GM19043 (cell line): ENCODE results near the gene KLK6.

Experiments
- ATAC-seq: cut with Tn5 transposase; IDR thresholded peaks from one replicate; pipeline ENCODE4 v1.9.1; 2021; ENCODE audit warnings: low read depth; ENCODE audit not compliant: unreplicated experiment

The KLK6 gene

DNA sequence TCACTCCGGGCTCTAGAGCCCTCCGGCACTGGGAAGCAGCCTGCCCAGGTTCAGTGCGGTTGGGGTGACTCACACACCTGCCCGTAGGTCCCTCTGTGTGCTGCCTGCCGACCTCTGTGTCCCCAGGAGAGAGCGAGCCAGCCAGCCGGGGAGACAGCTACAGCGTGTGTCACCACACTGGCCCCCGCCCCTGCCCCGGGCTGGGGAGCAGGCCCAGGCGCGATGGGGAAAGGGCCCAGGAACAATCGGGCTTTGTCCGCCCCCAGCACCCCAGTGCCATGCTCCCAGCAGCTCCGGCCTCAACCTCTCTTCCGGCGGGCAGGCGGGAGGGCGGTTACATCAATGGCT is at the start of gene KLK6:
Gene KLK6, minus strand, starts transcription at position 179 of the 348 bp plus-strand sequence. CDS start 1,487 bp downstream, outside the sequence.
- ATAC-seq, result no peak

DNA sequence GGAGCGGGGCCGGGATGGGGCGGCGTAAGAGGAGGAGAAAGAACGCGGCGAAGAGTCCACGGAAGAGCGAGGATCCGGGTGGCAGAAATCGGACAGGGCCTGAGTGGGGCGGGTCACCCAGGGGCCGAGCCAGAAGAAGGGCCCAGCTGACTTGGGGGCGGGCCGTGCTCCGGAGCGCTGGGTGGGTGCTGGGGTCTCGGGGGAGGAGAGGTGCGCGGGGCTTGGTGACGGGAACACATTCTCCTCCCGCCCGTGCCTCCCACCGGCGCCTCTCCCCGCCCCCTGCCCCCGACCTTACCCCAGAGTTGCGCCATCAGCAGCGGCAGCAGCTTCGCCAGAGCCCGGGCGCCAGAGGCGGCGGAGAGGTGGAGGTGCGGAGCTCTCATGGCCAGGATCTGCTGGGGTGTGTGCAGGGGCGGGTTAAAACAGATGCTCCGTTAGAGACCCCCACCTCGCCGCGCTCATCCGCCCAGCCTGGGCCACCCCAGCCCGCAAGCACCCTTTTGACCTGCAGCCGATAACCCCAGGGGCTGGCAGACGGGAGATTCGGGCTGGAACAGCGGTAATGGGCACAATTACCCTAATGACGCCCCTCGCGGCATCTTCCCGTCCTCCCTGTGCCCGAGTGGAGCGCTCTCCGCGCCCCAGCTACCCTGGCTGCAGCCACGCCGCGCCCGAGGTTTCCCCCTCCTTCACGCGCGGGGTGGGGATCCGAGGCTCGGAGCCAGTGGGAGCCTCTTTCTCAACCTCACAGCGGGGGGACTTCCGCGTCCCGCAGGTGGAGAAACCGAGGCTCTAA is 49.6 kb upstream of the KLK6 start:
- ATAC-seq, result no peak

DNA sequence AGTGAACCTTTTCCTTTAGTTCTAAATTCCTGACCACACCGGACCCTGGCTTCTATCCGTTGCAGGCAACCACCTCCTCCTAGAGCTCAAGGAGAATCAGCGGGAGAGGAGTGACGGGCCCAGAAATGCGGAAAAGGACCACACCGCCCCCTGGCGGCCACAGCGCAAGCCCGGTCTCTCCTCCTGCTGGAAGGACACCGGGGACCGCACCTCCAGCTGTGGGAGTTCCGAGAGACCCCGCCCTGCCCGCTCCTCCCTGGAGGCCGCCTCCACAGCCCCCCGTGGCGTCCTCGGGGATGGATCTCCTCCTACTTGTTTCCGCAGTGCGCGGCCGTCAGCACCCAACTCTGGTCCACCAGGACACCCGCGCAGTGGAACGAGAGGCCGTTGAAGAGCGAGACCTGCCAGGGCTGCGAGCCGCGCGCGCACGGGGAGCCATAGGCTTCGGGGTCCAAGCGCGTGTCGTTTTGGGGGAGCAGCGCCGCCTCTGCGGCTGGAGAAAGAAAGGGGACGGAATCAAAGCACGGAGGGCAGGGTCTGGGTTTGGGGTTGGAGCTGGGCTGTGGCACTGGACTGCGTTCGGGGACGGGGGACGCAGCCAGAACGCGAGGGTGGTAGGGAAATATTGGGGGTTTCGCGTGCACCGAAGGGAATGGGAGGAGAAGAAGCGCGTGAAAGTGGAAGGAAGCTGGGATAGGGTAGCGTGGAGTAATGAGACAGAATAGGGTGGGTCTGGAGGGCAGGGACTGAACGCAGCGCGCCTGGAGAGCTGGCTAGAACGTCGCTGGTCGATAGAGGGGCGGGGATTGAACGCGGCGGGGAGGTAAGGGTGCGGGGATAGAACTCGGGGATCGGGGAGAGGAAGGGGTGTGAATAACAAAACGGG is 47.6 kb upstream of the KLK6 start:
- ATAC-seq, result no peak

DNA sequence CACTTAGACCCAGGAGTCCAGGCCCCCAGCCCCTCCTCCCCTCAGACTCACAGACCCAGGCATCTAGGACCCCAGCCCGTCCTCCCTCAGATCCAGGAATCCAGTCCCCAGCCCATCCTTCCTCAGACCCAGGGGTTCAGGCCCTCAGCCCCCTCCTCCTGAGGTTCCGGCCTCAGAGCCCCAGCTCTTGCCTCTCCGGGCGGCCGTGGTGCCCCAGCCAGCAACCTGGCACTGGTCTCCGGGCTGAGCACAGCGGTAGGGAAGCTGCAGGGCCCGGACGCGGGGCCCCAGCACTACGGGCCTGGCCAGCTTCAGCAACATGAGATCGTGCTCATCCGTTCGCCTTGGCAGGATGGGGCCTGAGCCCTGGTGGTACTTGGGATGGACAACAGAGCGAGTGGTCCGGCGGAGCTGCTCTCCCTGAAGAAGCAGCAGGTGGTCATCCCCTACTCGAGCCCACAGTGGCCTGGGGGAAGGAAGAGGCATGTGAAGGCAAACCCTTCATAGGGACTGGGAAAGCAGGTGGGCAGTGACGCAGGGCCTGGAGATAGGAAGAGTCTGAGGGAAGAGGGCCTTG is 46.4 kb upstream of the KLK6 start:
- no peak for ATAC-seq

DNA sequence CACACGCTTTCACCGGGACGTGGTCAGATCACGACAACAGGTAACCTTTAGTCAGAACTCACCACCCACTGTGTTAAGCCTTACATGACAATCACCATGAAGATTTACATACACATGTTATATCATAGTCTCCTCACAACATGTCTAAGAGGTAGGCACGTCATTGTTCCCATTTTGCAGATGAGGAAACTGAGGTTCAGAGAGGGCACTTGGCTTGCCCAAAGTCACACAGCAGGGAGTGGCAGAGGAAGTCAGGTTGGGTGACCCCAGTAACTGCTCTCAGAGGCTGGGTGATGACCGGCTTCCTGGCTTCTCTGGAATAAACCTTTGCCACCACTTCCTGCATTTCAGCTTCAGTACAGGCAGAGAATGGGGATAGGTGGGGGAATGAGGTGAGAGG is 44.9 kb upstream of the KLK6 start:
- ATAC-seq, result no peak

DNA sequence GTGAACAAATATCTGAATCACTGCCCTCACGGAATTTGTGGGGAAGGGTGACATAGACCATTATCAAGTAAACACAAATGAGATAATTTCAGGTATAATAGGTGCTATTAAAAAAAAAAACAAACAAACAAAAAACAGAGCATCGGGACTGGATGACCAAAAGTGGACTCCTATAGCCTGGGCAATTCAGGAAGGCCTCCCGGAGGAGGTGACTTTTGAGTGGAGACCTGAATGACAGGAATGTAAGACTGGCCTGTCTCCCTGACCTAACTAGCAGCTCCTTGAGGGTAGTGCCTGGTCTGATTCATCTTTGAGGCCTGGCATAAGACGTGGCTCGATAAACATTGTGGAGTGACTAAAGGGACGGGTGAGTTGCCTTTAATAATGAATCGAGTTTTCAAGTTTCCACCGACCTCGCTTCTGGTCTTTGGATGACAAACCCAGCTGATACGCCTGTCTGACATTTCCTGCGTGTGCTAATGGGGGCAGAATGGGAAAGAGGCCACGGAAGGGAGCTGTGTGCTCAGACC is 43.3 kb upstream of the KLK6 start:
- no peak for ATAC-seq

DNA sequence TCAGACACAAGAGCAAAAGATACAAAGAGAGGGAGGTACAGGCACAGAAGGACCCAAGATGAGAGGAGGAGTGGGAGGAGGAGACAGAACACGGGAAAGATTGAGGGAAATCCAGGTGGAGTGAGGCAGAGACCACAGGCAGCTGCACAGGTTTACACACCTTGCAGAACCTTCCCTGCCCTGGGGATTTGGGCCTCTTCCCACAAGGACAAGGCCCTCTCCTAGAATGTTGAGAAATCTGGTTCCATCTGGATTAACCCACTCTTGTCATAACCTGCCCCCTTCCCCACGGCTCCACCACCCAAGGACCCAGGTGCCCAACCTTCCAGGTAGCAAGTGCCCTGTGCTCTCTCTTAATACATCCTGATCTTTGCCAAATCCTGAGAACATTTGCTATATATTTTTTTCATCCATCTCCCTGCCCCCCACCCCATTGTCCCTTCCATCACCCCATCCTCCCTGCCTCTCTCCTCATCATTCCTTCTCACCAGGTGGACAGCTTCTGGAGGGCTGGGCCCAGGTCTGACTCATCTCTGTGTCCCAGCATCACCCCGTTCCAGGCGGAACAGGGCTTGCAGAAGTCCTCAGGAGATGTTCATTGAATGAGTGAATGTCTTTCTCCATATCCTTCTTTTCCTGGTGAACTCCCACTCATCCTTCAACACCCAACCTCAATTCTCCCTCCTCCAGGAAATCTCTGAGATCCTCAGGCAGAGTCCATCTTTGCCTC is 40.8 kb upstream of the KLK6 start:
- ATAC-seq, result no peak

DNA sequence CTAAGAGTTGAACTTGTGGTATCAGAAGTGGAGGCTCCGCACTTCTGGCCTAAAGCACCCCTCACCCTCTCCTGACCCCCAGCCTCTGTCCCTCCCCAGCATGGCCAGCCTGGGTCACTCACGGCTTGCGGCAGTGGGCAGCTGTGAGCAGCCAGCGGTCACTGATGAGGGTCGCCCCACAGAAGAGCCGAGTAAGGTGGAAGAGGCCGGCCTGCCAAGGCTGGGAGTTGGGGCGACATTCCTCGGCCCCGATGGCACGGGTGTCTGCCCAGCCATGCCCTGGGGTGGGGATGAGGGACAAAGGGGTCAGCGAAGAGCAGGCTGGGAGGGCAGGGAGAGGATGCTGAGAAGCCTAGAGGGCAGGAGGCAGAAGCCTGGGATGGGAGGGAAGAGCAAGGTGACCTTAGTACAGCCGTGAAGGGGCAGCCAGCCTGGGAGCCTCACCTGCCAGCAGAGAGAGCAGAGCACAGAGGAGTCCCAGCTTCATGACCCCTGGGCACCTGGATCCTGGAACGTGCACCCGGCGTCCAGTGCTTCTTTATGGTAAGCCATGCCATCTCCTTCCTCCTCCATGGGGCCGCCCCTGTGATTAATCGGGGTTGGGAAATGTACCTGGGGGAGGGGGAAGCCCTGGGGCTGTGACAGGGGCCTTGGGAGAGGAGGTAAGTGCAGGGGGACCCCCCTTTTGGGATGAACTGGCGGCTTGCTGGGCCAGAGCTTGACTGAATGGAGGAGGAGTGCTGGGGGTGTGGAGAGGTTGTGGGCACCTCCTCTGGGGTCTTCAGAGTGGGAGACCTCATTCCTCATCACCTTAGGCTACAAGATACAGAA is 39.9 kb upstream of the KLK6 start:
- no peak for ATAC-seq

DNA sequence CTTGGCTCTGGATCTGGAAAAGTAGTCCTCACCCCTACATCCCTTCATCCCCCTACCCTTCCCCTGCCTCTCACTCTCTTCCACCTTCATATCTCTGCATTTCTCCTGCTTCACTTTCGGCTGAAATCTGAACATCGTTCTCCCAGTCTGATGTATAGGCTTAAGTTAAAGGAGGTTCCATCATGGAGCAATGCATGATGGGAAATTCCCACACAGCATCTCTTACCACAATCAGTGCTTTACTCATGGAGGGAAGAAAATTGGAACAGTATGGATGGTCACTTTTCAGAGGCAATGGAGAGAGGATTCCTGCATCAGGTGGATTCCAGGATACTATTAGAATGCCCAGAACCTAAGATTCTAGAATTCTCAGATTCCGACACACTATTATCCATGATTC is 38.1 kb upstream of the KLK6 start:
- ATAC-seq, result no peak

DNA sequence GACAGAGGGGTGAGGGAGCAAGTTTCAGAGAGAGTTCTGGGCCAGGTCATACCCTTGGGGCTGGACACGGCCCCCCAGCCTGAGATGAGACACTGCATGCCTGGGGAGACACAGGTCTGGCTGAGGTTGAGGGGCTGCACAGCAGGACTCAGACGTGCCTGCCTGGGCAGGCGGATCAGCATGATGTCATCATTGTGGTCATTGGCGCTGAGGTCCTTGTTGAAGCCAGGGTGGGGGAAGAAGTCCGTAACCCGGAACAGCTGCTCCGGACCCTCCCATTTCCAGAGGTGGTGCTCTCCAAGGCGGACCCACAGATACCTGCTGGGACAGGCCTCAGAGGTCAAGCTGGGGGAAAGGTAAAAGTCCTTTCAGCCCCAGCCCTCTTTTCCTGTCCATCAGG is 37.0 kb upstream of the KLK6 start:
- ATAC-seq, result no peak

DNA sequence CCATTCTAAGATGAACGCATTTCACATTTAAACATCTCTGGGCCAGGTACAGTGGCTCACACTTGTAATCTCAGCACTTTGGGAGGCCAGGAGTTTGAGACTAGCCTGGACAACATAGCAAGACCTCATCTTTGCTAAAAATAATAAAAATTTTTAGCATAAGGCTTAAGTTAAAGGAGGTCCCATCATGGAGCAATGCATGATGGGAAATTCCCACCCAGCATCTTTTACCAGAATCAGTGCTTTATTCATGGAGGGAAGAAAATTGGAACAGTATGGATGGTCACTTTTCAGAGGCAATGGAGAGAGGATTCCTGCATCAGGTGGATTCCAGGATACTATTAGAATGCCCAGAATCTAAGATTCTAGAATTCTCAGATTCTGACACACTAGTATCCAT is 35.9 kb upstream of the KLK6 start:
- no peak for ATAC-seq

DNA sequence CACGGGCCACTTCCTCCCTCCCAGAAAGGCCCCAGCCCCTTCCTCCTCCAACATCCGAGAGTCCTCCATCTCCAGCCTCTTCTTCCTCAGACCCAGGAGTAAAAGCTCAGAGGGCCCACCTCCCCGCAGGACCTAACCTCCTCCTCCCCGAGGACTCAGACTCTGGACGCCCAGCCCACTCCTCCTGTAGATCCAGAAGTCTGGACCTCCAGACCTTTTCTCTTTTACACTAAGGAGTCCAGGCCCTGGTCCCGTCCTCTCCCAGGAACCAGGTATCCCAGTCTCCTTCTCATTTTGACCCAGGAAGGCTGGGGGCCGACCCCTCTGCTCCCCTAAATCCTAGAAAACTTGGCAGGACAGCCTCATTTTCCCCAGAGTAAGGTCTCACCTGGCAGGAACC is 33.9 kb upstream of the KLK6 start:
- ATAC-seq, result no peak

DNA sequence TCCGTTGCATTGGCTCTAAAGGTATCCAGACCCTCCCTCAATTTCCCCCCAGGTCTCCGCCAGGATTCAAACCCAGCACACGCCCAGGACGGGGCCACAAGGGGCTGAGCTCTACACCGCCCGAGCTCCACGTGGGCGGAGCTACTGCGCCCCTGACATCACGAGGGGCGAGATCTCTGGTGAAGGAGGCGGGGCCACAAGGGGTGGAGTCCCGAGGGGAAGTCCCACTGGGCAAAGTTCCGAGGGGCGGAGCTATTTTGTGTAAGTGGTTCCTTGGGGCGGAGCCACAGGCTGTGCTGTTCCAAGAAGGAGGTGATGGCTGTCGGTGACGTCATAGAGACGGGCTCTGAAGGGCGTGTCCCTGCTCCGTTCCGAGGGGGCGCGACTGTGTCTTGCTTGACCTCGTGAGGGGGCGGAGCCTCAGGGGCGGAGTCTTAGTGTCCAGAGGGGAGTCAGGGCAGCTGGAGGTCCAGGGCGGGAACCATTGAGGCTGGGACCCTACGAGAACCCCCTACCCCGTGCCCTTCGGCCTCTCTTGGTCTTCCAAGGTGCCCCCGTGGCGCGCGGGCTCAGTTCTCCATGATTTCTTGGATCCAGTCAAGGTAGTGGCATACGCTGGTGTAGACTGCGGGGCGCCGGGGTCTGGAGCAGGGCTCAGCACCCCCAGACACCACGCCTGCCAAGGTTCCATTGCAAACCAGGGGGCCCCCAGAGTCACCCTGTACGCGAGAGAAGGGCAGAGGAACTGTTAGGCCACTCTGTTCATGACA is 33.3 kb upstream of the KLK6 start:
- ATAC-seq, result no peak

DNA sequence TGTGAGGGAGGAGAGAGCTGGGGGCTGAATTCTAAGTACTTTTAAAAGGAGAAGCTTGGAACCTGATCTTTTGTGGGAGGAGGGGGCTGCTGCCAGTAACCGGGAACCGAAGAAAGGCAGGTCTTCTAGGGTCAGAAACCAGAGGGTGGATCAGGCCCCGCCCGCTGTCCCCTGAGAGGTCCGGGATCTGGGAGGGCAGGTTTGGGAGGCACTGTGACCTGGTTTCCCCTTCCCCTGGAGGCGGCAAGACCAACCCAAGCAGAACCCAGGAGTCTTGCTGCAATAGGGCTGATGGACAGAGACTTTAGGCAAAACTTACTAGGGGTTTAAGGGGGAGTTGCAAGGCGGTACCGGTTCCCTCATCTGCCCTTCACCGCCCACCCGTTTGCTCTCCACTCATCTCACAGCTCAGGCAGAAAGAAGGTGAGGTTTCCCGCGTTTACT is 32.7 kb upstream of the KLK6 start:
- ATAC-seq, result no peak

DNA sequence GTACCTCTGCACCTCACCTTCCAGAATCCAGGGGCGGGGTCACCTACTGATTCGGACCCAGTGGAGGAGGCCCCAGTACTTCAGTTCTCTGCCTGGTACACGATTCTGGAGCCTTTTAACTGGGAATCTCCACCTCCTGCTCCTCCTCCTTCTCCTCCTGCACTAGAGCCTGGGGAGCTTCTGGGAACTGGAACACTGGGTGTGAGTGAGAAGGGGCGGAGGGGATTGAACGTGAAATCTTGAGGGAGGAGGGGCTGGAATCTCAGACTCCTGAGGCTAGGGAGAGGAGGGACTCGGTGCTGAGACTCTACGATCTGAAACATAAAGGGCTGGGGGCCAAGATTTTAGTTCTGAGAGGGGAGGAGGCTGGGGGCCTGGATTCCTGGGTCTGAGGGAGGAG is 32.1 kb upstream of the KLK6 start, which contains the start of gene KLK8:
Gene KLK8, minus strand, starts transcription at position 90 of the 400 bp plus-strand sequence. CDS start 437 bp downstream, outside the sequence.
- ATAC-seq, result no peak

DNA sequence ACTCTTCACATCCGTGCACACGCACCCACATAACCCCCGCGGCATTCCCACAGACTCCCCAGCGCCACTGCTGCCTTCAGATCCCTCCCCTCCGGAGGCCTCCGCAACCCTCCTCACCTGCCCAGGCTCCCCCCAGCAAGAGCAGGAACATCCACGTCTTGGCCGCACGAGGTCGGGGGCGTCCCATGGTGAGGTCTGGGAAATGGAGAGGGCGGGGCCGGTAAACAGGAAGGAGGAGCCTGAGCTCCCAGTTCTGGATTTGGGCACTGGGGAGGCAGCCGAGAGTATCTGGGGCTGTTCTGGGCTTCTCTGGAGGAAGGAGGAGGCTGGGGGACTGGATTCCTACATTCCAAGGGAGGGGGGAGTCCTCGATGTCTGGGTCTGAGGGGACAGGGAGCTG is 31.6 kb upstream of the KLK6 start:
- no peak for ATAC-seq

DNA sequence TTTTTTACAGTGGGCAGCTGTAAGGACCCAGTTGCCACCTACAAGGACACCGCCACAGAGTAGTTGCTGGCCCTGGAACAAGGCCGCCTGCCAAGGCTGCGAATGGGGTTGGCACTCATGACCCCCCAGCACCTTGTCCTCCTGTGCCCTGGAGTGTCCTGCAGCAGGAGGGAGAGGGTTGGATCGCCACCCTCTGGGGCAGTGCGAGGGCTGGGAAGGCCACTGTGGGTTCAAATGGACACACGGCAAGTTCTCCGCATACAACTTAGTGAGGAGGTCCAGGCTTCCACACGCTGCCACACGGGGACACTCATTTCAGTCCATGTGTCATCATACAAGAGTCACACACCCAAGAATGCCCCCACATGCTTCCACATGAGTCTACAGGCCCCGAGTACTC is 31.0 kb upstream of the KLK6 start:
- no peak for ATAC-seq

DNA sequence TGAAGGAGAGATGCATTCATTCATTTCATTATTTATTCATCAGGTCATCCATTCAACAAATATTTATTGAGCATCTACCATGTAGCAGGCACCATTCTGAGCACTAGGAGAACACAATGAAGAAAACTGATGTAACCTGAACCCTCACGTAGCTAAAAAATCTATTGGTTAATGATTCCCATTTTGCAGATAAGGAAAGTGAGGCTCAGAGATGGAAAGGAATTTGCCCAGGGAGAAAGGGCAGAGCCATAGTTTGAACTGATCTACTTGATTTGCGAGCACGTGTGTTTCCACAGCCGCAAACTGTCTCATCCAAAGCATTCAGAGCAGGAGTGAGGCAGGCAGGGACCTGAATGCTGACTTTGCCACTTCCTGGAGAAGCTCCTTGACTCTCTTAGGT is 29.3 kb upstream of the KLK6 start:
- no peak for ATAC-seq

DNA sequence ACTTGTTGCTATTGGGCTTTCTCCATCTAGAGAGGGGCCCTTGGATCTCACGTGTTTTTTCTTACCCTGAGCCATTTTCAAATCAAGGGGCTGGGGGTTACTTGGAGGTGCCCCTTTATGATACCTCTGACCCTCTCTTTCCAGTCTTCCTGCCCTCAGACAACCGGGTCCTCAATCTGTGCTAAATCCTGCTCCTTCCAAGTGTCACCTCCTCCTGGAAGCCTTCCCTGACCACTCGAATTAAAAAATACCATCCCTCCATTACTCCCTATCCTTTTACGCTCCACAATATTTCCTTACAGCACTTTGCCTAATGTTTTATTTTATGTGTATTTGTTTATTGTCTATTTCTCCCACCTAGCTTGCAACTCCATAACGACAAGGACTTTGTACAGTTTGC is 28.7 kb upstream of the KLK6 start:
- ATAC-seq, result no peak
